GM19455 (cell line): ENCODE results near the gene SNAP29.
"Not testable (repeated sequence)": the region's sequence is repeated elsewhere in the genome, so short reads cannot be mapped to it uniquely, and the experiment has no call there.

Experiments
- ATAC-seq: cut with Tn5 transposase; IDR thresholded peaks from one replicate; pipeline ENCODE4 v1.9.1; 2021; ENCODE audit not compliant: unreplicated experiment

The SNAP29 gene

GRCh38 chr22:20858615-20859416, at the start of gene SNAP29, which contains the start of gene PI4KA:
TSS of gene SNAP29 (plus strand) at chr22:20859007. CDS start at chr22:20859111, 104 bp downstream.
TSS of gene PI4KA (minus strand) at chr22:20858811. CDS start at chr22:20858725, 86 bp downstream.
- ATAC-seq = peak; percentile 90

- ATAC-seq = no peak
These were observed 49.1 kb upstream of the SNAP29 start for GRCh38 chr22:20809538-20810185.

GRCh38 chr22:20810645-20811044, 48.2 kb upstream of the SNAP29 start:
- no peak for ATAC-seq

- no peak for ATAC-seq
These were observed 47.6 kb upstream of the SNAP29 start for GRCh38 chr22:20811171-20811570.

- no peak for ATAC-seq
These were observed 46.7 kb upstream of the SNAP29 start for GRCh38 chr22:20811971-20812660.

- no peak for ATAC-seq
These were observed 45.8 kb upstream of the SNAP29 start for GRCh38 chr22:20813056-20813455.

GRCh38 chr22:20814221-20814808, 44.5 kb upstream of the SNAP29 start:
- ATAC-seq = no peak

GRCh38 chr22:20815477-20816050, 43.2 kb upstream of the SNAP29 start:
- ATAC-seq = no peak

GRCh38 chr22:20816559-20816958, 42.2 kb upstream of the SNAP29 start:
- no peak for ATAC-seq

- ATAC-seq = no peak
These were observed 40.3 kb upstream of the SNAP29 start for GRCh38 chr22:20818471-20818870.

GRCh38 chr22:20819471-20819870, 39.3 kb upstream of the SNAP29 start:
- no peak for ATAC-seq

- ATAC-seq = not testable (repeated sequence)
These were observed 37.0 kb upstream of the SNAP29 start for GRCh38 chr22:20821717-20822239.

- no peak for ATAC-seq
These were observed 36.6 kb upstream of the SNAP29 start for GRCh38 chr22:20822240-20822639.

- no peak for ATAC-seq
These were observed 35.5 kb upstream of the SNAP29 start for GRCh38 chr22:20823264-20823663.

GRCh38 chr22:20825216-20825615, 33.6 kb upstream of the SNAP29 start:
- not testable (repeated sequence) for ATAC-seq

- no peak for ATAC-seq
These were observed 33.2 kb upstream of the SNAP29 start for GRCh38 chr22:20825624-20826023.

- ATAC-seq = not testable (repeated sequence)
These were observed 32.2 kb upstream of the SNAP29 start for GRCh38 chr22:20826373-20827152.

- ATAC-seq = no peak
These were observed 29.2 kb upstream of the SNAP29 start for GRCh38 chr22:20829491-20830134.

GRCh38 chr22:20833225-20833665, 25.6 kb upstream of the SNAP29 start:
- ATAC-seq = no peak
